Ascending aorta (tissue), 2 donors: Measurements from ENCODE around the gene GPAM. TPM values are rescaled to one million over a fixed set of nuclear protein-coding genes. Genes with fewer than 3 reads are reported as not detected.
A peak's percentile ranks its signal among the peaks of the same experiment; 100 is the strongest.

ENCODE experiments used
- DNase-seq, 2 donors: peaks; one replicate each; pipeline ENCODE4 v3.0.0-alpha.2; 2019; ENCODE audit warnings: low spot score in 2 of 2
- H3K27ac ChIP-seq, 2 donors: fragments of 200-600 bp; sonication (generic); one replicate each; pipeline ENCODE4 v1.5.1; 2016 to 2017; ENCODE audit warnings: mild to moderate bottlenecking in 1 of 2
- H3K27me3 ChIP-seq: fragments of 200-600 bp; sonication (generic); one replicate; pipeline ENCODE4 v1.5.1; 2017
- H3K36me3 ChIP-seq, 2 donors: fragments of 200-600 bp; sonication (generic); one replicate each; pipeline ENCODE4 v1.5.1; 2016
- H3K4me1 ChIP-seq, 2 donors: fragments of 200-600 bp; sonication (generic); one replicate each; pipeline ENCODE4 v1.5.1; 2016 to 2017; ENCODE audit warnings: mild to moderate bottlenecking in 1 of 2
- H3K4me3 ChIP-seq, 2 donors: fragments of 200-600 bp; sonication (generic); one replicate each; pipeline ENCODE4 v1.5.1; 2016 to 2017; ENCODE audit warnings: mild to moderate bottlenecking in 1 of 2
- H3K9me3 ChIP-seq, 2 donors: fragments of 200-600 bp; sonication (generic); one replicate each; pipeline ENCODE4 v1.5.1; 2016
- CTCF ChIP-seq, 3 experiments: fragments of 200-600 bp in 2 of 3; fragments of 450-650 bp in 1 of 3; sonication (generic) in 2 of 3; IDR thresholded peaks; one replicate each; pipeline ENCODE4 v1.5.1; 2016 to 2019; ENCODE audit warnings: antibody characterized with exemption in 3 of 3, mild to moderate bottlenecking in 1 of 3, moderate library complexity in 1 of 3
- intact Hi-C: fragments of 100-400 bp; cut with DNase I; formaldehyde crosslinking; loops from one replicate; pipeline ENCODE4 v1.15.1; 2023
- total RNA-seq: library from RNA; depleted of rRNA; stranded (reverse); fragments of >200 nt; gene quantifications from one replicate; pipeline ENCODE4 v1.1.0, GENCODE V29; 2016

GPAM gene
- 3.2 TPM for total RNA-seq

GRCh38 chr10:112183329-112184051, at the start of gene GPAM:
GPAM (minus strand) TSS chr10:112183765; CDS start chr10:112181784, 1,981 bp downstream.
- Histone ChIP-seq H3K27me3 (no peaks in the 10 kb centered on the region), H3K4me3 (peak within 1 kb of the TSS; percentile 85 to 87), H3K4me1 (peaks cover 0 to 17% of the 10 kb centered on the region in 2 donors), H3K9me3 (no peaks in the 10 kb centered on the region), H3K36me3 (peaks cover 4 to 13% of the 10 kb centered on the region in 2 donors), H3K27ac (peak within 1 kb of the TSS; percentile 73 to 82)
- TF ChIP-seq CTCF (IDR thresholded peaks at IDR 0.05) = no peak
- intact Hi-C loops = loop anchor here (2.0 to 5.0 kb wide), 4 partner anchors 25 to 264 kb away; partner anchors contain the start of genes VTI1A and ZDHHC6
- DNase-seq = peak; percentile 83 to 97

DNA sequence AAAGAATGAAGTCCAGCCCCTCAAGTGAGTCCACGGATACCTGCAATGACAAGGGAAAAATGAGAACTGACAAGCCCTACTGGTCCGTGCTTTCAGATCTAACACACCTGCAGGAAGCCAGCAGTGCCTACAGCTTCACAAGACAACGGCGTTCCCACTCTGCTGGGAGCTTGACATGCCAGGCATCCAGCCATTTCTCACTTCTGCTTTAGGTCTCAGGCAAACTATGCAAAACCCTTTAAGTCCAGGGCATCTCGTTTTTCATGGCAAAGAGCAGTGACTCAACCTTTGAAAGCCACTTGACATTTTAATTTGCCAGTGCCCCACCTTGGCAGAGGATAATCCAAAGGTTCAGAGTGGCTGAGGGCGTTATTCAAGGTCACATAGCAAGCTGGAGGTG, 49.1 kb upstream of the GPAM start:
- Histone ChIP-seq H3K27ac (no peak overlapping the region), H3K27me3 (no peaks in the 10 kb centered on the region), H3K9me3 (no peaks in the 10 kb centered on the region), H3K4me1 (no peaks in the 10 kb centered on the region), H3K36me3 (no peaks in the 10 kb centered on the region), H3K4me3 (no peak overlapping the region)
- no peak for DNase-seq
- TF ChIP-seq CTCF (IDR thresholded peaks at IDR 0.05) = no peak
- intact Hi-C loops = no loop called here

DNA sequence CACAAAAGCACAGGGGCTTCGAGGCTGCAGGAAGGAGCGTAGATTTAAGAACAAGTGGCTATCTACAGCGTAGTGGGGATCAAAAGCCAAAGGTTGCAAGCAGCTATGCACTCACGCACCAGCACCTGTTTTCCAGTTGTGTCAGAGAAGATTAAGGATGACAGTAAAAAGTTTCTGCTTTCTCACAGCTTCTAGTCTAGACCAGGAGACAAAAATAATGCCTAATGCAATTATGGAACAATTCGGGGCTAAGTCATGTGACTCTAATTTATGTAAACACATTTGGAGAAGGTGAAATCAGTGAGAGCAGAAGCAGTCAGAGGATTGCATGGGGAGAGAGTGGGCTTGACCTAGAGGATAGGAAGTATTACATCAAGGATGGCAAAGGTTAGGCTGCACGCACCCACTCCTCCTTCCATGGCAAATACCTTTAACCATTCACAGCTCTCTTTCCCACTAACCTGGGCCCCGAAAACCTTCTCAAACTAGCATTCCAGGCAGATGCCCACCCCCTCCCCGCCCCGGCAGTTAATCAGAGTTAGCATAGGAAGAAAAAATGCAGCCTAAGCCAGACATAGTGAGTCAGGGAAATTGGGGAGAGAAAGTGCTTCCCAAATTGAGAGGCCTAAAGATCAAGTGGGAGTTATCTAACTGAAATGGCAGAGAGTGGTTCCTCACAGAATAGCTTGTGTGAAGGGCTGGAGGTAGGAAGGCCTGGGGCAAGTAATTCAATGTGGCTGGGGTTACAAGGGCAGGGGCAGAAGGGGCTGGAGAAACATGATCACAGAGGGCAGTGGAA, 48.2 kb upstream of the GPAM start:
- H3K4me3 ChIP-seq = no peak overlapping the region
- intact Hi-C loops = no loop called here
- no peak overlapping the region for H3K27ac ChIP-seq
- no peak for DNase-seq
- H3K9me3 ChIP-seq = no peaks in the 10 kb centered on the region
- TF ChIP-seq CTCF (IDR thresholded peaks at IDR 0.05) = no peak
- H3K27me3 ChIP-seq = no peaks in the 10 kb centered on the region
- no peaks in the 10 kb centered on the region for H3K4me1 ChIP-seq
- H3K36me3 ChIP-seq = no peaks in the 10 kb centered on the region

- H3K4me3 ChIP-seq = no peak overlapping the region
- no peak overlapping the region for H3K27ac ChIP-seq
- H3K9me3 ChIP-seq = no peaks in the 10 kb centered on the region
- no peaks in the 10 kb centered on the region for H3K27me3 ChIP-seq
- TF ChIP-seq CTCF (IDR thresholded peaks at IDR 0.05) = no peak
- intact Hi-C loops = no loop called here
- no peaks in the 10 kb centered on the region for H3K36me3 ChIP-seq
- DNase-seq = no peak
- no peaks in the 10 kb centered on the region for H3K4me1 ChIP-seq
Measured at GRCh38 chr10:112230325-112230988, 46.9 kb upstream of the GPAM start.

GRCh38 chr10:112229901-112230300, 46.3 kb upstream of the GPAM start:
- Histone ChIP-seq H3K9me3 (no peaks in the 10 kb centered on the region), H3K36me3 (no peaks in the 10 kb centered on the region), H3K27me3 (no peaks in the 10 kb centered on the region), H3K4me3 (no peak overlapping the region), H3K4me1 (no peaks in the 10 kb centered on the region), H3K27ac (no peak overlapping the region)
- no peak for DNase-seq
- no peak for TF ChIP-seq CTCF (IDR thresholded peaks at IDR 0.05)
- intact Hi-C loops = no loop called here
